ENCODE measurements around the gene TENM3.
"Not testable (repeated sequence)": the region's sequence is repeated elsewhere in the genome, so short reads cannot be mapped to it uniquely, and the experiment has no call there.

Gene TENM3

DNA sequence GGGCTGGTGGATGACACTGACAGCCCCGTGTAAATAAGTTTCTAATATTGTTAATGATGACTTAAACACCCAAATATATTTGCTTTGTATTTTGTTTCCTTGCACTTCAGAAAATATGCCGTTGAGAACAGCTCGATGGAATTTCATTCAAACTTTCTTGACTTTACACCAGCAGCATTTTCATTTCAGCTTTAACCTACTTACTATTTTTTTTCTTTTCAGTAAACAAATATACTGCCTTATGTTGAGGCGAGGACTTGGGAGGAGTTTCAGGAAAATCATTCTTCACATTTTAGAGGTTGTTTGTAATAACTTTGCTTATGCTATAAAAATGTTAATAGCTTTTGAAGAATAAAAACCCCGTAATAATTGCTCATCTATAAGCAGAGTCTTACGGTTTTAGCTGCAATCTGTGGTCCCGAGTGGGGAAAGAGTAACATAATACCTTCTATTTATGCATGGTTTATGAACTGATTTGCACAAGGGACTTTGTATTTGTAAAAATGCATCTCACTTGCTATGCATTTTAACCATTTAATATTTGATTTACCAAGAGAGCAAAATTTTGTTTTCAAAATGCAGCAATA lies 14.1 kb upstream of the TENM3 start:
- DNase-seq, result no peak

DNA sequence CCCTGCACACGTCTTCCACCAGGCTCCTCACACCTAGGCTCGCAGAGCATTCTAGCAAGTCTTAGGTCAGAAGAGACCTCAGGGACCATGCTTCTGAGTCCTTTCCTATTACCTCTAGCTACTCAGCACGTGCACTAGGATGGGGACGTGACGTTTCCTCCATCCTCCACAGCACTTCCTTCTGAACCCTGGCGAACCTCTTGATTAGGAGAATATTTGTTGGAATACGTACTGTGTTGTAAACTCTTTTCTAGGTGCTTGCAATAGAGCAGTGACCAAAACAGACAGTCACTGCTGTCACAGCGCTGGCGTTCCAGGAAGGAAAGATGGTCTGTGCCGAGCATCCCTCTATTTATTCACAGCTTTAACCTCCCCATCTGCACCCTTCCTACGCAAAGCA lies 12.9 kb upstream of the TENM3 start:
- DNase-seq, result no peak

DNA sequence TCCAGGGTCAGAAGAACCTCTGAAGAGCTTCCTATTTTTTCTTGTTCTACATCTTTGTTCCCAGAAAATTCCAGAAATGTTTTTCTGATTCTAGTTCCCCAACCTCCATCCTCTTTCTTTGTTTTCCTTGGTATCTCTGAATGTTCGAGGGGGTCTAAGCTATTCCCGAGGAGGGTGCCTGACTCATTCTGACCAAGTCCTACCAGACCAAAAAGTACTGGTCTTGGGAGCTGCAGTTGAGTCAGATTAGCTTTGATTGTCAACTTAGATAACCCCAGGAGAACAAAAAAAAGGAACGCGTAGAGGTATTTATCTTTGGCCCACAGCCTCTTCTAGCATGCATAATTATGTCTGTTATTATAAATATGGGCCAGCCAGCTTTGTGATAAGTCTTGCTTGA lies 12.1 kb upstream of the TENM3 start:
- DNase-seq, result peak; percentile 8

DNA sequence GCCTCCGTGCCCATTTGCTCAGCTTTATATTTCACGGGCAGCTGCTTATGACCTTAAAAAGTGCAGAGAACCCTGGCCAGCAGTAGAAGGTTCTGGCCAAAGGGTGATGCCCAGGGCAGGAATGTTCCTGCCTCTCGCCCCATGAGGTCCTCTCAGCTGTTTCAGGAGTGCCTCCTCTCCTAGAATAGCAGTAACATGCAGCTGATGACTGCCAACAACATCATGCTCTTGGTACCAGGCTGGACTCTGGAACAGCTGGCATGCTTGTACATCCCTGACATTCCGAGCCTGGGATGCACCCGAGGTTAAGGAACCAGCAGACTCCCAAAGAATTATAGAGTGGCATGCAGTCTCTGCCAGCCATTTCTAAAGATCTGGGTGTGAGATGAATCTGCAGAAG lies 11.7 kb upstream of the TENM3 start:
- DNase-seq, result no peak

DNA sequence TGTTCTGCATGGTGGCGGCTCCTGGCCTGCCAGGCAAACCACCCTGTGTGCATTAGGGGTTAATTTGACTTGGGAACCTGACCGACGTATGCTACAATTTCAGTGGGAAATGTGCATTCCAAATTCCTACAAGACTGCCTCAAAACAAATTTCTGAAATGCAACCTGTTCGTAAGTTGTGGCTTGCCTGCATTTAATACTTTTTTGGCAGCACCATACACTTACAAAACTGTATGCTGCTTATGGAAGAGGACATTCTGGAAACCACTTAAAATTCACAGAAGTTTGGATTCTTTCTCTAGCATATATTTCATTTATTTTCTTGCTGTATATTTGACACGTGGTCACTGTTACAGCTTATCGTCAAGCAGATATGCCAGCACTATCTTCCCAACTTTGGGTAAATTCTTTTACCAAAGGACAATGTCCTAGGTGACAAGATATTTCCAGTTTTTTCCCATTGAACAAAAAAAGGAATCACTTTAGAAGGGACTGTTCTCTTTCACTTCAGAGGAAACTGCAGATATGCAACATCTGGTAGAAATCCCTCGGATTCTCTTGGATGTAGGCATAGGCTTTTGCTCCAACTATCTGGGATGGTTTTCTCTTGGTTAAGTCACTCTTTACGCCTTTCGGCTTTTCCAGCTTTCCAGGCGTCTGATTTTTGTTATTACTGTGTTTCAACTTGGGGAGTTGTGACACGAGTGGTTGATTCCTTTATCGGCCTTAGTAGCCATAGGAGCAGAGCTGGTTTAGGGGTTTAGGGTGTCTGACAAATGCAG lies 9.7 kb upstream of the TENM3 start:
- no peak for DNase-seq

DNA sequence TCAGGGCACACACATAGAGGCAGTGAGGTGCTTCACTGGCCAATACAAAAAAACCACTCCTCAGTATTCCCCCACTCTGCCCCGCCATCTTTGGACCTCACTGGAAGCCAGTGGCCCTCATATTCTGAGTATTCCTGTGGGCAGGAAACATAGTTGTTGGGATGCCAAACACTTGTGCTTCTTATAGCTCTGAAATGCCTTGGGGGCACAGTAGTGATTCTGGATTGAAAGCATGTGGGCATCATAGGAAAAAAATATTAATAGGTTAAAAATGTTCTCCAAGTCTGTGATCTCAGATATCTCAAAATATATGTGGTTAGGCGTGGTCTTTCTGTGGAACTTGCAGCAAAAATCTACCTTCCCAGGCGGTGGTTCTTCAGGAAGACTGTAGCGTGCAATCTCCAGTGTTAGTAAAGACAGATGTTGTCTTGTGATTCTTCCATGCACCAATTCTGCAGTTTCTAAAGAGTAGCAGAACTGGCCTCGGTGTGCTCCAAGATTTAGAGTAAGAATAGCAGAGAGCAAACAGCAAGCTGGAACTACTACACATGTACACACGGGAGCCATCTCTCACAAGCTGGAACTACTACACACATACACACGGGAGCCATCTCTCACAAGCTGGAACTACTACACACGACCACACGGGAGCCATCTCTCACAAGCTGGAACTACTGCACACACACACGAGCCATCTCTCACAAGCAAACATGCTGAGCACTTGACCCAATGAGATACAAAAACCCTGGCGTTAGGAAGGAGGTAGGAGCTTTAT lies 8.0 kb upstream of the TENM3 start:
- DNase-seq, result no peak

DNA sequence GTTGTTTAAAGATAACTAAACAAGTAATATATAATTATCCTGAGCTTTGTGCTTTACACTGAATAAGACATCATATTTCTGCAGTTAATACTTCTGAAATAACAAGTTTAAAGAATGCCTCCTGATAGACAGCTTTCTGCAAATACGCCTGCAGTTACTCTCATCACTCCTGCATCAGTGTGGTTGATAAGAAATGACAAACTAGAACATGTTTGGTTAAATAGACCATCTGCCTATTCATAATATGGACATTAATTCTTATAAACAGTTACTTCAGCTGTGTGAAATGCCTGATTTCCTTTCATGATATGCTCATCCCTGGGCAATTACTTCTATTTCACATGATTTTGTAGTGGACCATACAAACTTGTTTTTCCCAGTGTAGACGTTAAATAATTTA lies 7.0 kb upstream of the TENM3 start:
- DNase-seq, result no peak

DNA sequence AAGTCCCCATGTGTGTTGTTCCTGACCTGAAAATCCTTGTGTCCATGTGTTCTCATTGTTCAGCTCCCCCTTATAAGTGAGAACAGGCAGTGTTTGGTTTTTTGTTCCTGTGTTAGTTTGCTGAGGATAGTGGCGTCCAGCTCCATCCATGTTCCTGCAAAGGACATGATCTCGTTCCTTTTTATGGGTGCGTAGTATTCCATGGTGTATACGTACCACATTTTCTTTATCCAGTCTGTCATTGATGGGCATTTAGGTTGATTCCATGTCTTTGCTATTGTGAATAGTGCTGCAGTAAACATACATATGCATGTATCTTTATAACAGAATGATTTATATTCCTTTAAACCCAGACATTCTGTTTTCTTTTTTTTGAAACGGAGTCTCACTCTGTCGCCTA lies 6.2 kb upstream of the TENM3 start:
- not testable (repeated sequence) for DNase-seq

DNA sequence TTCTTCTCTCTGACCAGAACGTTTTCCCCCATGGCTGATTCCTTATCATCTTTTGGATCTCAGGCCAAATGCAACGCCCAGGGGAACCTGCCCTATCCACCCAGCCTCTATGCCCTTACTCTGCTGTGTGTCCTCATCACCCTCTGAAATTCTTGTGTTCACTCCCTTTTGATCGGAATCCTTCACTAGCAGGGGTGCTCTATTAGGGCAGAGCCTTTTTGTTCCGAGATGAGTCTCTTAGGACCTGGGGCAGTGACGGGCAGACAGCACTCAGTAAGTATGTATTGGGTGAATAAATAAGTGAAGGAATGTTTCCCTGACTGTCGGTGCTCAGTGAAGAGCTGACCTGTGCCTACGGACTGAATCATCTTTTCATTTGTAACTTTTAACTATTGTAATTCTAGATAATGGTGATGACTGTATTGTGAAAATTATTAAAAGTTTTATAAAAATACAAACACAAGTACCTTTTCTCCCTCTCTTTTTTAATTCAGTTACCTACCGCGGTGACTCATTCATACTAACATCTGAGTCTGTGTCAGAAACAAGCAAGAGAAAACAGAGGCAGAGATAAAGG lies 4.8 kb upstream of the TENM3 start:
- no peak for DNase-seq

DNA sequence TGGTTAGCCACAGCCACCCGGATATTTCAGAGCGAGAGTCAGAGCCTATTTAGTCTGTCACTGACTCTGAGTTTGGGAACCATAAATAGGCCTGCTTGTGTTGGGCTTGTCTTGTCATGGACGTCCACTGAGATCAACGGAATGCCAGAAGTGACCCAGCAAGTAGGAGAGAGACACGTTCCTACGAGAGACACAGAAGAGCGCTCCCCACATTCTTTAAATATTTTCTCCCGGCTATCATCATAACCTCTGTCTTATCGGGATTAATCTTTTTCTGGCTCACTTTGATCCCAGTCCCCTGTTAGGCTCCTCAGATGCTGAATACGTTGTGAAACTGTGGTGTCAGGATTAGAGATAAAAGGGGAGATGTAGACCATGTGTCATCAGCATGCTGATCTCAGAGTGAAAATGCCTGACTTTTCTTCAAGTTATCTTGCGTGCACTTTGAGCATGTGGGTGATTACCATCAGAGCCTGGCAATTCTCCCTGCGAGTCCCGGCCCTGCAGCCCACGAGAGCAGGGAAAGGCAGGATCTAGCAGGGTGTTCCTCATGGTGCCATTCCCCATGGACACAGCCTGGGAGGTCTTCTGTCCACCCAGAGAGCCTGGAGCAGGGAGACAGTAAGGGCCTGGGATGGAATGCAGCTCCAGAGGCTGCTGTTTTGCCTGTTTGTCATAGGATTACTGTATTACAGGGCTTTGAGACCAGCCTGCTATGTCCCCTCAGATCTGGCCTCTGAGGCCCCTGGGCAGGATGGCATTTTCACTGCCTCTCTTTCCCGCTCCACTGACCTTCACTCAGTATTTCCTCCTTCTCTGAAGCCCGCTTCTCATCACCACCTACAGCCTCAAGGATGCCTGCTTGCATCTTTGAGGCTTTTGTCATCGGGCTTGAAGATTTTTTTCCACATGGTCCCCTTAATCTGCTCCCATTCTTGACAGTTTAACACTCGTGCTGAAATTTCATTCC lies 2.8 kb upstream of the TENM3 start:
- DNase-seq, result no peak

DNA sequence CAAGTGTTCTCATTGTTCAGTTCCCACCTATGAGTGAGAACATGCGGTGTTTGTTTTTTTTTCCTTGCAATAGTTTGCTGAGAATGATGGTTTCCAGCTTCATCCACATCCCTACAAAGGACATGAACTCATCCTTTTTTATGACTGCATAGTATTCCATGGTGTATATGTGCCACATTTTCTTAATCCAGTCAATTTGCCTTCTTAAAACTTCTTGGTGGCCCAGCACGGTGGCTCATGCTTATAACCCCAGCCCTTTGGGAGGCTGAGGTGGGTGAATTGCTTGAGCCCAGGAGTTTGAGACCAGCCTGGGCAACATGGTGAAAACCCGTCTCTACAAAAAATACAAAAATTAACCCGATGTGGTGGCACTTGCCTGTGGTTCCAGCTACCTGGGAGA lies 942 bp upstream of the TENM3 start:
- not testable (repeated sequence) for DNase-seq

DNA sequence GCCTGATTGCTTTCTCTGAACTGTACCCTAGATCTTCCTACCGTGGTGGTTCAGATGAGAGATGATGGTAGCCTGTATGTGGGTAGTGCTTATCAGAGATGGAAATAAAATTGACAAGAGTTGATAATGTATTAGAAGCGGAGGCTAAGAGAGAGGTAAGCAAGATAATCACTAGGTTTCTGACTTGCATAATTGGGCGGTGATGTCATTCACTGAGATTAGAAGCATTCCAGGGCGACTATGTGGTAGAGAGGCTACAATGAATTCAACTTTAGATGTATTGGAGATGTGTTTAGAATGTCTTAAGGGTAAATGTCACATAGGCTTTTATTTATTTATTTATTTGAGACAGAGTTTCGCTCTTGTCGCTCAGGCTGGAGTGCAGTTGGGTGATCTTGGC lies 415 bp upstream of the TENM3 start:
- no peak for DNase-seq

DNA sequence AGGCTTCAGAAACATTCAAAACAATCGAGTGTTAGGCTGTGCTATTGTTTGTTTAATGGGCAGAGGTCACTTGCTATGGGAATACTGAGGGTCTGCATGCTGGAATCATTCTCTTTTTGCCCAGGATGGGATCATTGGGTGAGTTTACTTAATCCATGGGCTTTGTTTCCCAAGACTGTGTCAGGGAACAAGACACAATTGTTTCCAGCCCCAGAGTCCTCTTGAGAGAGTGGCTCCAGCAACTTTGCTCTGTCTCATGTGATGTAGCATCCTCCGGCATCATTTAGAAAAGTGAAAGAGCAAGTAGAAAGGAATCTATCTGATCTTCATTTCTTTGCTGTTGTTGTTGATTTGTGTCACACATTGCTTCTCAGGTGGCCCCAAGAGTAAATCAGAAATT lies 1.8 kb downstream of the TENM3 start:
- no peak for DNase-seq

DNA sequence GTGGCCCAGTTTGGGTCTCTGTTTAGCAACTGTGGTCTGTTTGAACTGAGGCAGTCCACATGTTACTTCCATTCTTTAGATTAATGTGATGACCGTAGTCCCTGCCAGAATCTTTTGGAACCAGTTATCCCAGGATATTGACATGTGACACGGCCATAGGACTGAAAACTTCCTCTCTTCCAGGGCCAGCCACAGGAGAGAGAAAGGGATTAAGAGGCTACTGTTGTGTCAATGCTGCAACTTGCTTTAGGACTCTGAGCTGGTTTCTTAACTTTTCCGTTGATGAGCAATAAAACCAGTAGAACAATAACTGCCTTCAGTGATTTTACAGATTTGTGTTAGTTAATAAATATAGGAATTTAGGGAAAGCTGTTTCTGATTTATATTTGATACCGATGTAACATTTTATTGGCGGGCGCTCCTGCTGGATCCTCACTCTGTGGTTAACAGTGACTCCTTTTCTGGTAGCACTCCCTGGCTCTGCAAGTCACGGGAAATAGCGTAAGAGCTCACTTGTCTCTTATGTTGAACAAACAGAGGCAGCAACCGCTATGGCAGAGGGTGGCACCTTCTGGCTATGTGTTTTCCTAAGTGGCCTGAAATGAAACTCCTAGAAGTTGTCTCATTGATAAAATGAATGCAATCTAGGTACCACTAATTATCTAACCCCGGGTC lies 2.5 kb downstream of the TENM3 start:
- no peak for DNase-seq

DNA sequence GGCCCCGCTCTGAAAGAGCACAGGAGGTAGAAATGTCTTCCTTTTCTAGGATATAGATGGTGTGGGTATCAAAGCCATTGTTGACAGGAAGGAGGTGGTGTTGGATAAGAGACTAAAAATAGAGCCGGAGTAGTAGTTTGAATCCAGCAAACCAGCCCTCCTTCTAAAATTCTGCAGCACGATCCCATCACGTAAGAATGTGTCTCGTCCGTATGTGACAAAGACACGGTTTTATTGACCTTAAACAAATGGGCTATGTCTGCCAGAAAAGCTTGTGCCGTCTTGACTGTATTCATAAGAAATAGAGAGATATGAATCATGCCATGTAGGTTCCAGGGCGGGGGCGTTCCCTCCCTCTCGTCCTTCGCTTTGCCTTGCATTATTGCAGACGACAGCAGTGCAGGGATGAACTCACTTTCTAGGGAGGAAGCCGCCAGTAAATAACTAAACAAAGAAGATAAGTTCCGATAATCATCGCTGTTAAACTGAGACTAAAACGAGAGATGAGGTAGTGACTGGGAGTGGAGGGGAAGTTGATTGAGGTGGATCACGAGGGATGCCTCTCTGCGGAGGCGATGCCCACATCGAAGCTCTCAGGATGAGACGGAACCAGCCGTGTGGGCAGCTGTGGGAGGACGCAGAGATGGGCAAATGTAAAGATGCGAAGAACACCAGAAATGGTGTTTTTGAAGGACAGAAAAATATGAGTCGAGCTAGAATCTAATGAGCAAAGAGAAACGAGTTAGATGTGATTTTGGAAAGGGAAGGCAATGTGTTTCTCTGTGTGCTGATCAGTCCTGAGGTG lies 3.4 kb downstream of the TENM3 start:
- no peak for DNase-seq

DNA sequence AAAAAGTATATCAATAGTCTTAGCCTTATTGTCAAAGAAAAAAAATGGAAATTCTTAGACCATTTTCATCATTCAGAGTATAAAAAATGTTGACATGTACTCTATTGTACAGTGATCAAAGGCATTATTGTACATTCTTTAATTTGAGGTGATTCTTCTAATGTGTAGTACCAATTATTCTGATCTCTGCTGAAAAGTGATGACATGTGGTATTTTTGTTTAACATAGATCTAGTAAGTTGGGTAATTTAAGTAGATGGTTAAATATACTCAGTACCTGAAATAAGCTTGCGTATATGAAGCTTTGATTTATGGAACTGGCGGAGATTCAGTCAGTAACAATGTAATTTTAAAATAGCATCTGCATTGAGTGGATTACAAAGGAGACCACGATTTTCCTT lies 5.1 kb downstream of the TENM3 start:
- DNase-seq, result no peak

DNA sequence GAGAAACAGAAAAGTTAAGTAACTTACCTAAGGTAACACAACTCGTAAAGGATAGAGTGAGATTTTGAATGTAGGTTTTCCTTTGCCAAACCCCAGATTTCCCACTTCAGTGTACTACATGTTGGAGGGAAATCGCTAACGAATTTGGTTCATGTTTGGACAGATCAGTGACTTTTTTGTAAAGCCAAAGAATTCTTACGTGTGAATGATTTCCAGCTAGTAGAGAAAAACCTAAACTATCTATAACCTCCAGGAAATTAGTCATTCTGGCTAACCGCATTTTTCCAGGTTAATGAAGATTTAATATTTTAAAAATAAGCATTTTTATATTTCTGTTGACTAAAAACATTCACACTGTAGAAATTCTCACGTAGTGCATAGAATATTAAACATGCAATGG lies 7.2 kb downstream of the TENM3 start:
- no peak for DNase-seq

DNA sequence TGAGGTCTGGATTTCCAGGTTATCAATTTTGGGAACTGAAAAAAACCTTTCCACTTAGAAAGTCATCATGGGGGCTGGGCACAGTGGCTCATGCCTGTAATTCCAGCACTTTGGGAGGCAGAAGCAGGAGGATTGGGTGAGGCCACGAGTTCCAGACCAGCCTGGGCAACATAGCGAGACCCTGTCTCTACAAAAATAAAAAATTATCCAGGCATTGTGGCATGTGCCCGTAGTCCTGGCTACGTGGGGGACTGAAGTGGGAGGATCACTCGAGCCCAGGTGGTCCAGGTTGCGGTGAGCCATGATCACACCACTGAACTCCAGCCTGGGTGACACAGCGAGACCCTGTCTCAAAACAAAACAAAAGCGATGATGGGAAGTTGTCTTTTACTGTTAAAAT lies 7.9 kb downstream of the TENM3 start:
- no peak for DNase-seq

DNA sequence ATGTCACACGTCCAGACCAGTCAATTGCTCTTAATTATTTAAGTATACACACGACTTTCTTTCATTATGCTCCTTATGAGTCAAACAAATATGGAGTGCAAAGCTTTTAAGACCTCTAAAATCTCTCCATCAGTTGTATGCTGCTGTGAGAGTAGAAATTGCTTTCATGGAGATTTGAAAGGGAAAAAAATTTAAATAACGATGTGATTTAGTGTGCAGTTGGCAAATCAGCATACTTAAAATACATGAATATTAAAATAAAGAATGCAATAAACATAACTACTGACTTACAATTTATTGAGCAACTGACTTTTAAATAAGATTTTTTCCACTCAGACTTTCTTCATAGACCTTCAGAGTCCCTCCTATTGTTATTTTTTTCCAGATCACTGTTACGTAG lies 9.0 kb downstream of the TENM3 start:
- DNase-seq, result no peak

DNA sequence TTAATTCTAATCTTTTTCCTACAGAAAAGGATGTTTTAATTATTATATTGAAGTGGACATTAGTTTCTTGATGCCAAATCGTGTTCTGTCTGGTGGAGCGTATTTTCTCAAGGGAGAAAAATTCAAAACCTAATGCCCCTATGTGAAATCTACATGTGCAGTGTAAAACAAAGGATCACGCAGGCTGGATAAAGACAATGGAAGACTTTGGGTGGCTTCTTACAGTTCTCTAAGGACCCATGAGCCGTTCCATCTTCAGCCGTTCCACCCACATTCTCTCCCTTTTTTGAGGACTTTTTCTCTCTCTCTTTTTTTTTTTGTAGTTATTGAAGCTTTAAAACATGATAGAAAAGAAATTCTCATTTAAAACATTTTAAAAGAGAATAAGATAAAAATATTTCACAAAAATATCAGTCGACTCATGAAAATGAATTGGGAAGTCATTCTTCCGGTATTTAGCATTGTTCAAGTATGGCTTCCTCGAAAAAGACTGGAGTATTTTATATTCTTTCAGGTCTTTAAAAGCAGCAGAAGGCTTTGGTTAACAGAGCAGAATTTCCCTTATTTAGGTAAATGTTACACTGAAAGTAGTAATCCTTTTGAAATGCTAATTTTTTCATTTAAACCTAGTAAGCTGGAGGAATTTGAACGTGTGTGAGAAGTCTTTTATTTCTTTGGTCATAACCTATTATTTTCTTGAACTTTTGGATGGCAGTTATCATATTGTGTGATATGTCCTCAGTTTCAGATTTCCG lies 11.0 kb downstream of the TENM3 start:
- no peak for DNase-seq

Data from NCI-H1048 (cell line).